Cardiac fibroblast (primary cell): Measurements from ENCODE around the gene CLDN19.

Source experiments
- DNase-seq, 2 donors: peaks; one replicate each; pipeline versions ENCODE4 v3.0.0 to v3.0.0-alpha.2; 2010; ENCODE audit warnings: low read depth in 2 of 2
- H3K4me3 ChIP-seq, 2 donors: replicated peaks in 1 of 2; 1 replicate in 1 of 2; 2 replicates in 1 of 2; pipeline ENCODE4 v1.5.1; 2011; ENCODE audit warnings: low read depth in 2 of 2, low read length in 2 of 2, mild to moderate bottlenecking in 2 of 2, moderate library complexity in 1 of 2
- TF ChIP-seq, protein P1 (sequence below): IDR thresholded peaks from one replicate; pipeline ENCODE4 v1.5.1; 2011; ENCODE audit warnings: low read depth, mild to moderate bottlenecking, low read length, inconsistent platforms

The CLDN19 gene

DNA sequence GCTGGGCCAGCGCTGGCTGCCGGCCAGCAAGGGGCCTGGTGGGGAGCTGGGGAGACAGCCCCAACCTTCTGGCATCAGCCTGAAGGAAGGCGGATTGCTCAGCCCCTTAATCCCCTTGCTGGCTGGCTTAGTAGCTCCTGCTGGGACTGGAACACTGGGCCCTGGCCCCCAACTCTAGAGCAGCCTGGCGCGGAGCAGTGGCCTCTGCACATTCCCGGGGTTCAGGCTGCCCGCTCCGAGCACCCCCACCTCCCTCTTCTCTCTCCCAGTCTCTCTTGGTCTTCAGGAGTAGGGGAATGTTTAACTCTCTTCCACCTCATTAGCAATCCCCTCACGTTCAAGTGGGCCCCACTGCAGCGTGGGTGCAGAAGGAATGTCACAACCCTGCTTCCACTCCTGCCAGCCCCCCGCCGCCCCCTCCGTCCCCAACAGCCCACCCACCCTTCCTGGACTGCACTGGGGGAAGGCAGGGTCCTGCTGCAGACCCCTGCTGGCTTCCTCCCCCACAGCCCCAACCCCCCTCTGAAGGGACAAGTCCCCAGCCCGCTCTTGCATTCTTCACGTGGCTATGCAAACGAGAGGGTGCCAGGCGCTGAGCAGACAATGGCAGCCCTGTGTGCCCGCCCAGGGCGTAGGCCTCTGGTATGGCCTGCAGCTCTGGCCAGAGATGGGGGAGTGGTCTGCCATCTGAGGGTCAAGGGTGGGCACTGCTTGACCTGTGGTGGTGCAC is 980 bp upstream of the CLDN19 start:
- TF ChIP-seq, protein P1, sequence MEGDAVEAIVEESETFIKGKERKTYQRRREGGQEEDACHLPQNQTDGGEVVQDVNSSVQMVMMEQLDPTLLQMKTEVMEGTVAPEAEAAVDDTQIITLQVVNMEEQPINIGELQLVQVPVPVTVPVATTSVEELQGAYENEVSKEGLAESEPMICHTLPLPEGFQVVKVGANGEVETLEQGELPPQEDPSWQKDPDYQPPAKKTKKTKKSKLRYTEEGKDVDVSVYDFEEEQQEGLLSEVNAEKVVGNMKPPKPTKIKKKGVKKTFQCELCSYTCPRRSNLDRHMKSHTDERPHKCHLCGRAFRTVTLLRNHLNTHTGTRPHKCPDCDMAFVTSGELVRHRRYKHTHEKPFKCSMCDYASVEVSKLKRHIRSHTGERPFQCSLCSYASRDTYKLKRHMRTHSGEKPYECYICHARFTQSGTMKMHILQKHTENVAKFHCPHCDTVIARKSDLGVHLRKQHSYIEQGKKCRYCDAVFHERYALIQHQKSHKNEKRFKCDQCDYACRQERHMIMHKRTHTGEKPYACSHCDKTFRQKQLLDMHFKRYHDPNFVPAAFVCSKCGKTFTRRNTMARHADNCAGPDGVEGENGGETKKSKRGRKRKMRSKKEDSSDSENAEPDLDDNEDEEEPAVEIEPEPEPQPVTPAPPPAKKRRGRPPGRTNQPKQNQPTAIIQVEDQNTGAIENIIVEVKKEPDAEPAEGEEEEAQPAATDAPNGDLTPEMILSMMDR, result no peak
- no peak overlapping the region for H3K4me3 ChIP-seq
- DNase-seq, result no peak

- TF ChIP-seq, protein P1, result no peak
- no peak for DNase-seq
- no peak overlapping the region for H3K4me3 ChIP-seq
These were observed 1.3 kb downstream of the CLDN19 start for GRCh38 chr1:42738678-42739226.

DNA sequence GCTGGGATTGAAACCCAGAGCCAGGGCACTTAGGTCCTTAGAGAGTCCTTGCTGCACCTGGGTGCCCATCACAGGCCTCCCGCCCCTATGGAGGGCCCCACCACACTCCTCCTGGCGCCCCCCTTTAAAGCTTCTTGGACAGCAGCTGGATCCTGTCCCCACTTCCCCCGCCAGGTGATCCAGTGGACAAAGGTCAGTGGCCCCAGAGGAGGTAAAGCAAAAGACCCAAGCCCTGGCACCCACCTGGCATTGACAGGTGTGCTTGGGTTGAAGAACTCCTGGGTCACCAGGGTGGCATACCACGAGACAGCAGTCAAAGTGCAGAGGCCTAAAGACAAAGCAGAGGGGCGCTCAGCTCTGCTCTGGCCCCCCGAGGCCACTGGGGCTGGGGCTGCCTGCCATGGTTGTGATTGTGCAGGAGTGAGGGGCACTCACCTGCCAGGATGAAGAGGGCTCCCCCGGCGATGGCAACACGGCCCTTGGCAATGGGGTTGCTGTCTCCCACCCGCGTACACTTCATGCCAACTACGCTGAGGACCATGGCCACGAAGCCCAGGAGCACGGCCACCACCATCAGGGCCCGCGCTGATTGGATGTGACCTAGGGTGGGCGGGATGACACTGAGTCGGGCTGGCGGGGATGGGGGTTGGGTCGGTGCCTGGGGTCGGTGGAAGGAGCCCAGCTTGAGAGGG is 1.9 kb downstream of the CLDN19 start:
- H3K4me3 ChIP-seq, result no peak overlapping the region
- TF ChIP-seq, protein P1, result no peak
- no peak for DNase-seq

DNA sequence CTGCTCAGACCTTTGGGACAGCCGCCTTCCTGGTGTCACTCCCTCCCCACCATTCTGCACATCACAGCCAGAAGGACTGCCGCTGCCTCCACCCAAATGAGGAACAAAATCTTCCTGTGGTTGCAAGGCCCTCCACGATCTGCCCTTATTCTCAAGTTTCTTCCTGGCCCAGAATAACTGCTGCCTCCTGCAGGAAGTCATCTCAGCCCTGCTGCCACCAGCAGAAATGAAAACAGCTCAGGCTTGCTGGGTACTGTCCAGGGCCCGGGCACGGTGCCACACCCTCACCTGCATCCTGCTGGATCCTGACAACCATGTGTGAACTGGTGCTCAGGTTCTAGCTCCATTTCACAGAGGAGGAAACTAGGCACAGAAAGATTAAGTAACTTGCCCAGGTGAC is 2.8 kb downstream of the CLDN19 start:
- no peak overlapping the region for H3K4me3 ChIP-seq
- TF ChIP-seq, protein P1, result no peak
- DNase-seq, result no peak

GRCh38 chr1:42736571-42737200 is 3.4 kb downstream of the CLDN19 start:
- H3K4me3 ChIP-seq, result no peak overlapping the region
- TF ChIP-seq, protein P1, result no peak
- DNase-seq, result no peak

DNA sequence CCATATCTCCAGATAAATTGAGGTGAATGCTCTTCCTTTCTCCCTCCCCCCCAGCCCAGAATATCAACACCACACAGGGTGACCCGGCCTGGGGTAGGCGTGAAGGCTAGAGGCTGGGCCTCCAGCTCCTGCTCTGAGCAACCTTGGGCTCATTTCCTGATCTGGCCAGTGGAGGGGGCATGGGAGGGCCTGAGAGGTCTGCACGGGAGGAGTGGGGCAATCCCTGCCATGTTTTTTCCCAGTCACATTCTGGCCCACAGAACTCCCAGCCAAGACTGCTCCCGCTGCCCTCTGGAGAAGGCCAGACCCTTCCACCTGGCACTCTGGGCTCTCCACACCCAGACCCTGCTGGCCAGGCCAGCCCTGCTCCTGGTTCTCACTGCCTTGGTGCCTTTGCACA is 3.9 kb downstream of the CLDN19 start:
- H3K4me3 ChIP-seq, result no peak overlapping the region
- TF ChIP-seq, protein P1, result peak; percentile 52
- peak; percentile 36 to 42 for DNase-seq
